Activated T-cell treated with anti-CD3 and anti-CD28 coated beads, Interleukin-2, amount 50 U/mL, for 48 hours (primary cell): ENCODE results near the gene TSPAN18.

ENCODE experiments used
- DNase-seq, 2 experiments: peaks; one replicate each; pipeline ENCODE4 v3.0.0-alpha.2; 2020

The TSPAN18 gene

GRCh38 chr11:44949160-44950030 is 222.6 kb downstream of the TSPAN18 start:
- DNase-seq: peak; percentile 50 to 54

- DNase-seq: peak; percentile 57
These were observed 223.4 kb downstream of the TSPAN18 start for GRCh38 chr11:44950031-44950624.

GRCh38 chr11:44950625-44951476 is 224.1 kb downstream of the TSPAN18 start, which contains the start of gene TP53I11:
Gene TP53I11, minus strand, starts transcription at chr11:44950883. Its CDS starts 12,548 bp downstream, at chr11:44938335.
- peak; percentile 81 to 83 for DNase-seq

GRCh38 chr11:44952082-44952481 is 225.3 kb downstream of the TSPAN18 start:
- no peak for DNase-seq

- no peak for DNase-seq
These were observed 225.9 kb downstream of the TSPAN18 start for GRCh38 chr11:44952500-44953260.

GRCh38 chr11:44954051-44954906 is 227.5 kb downstream of the TSPAN18 start:
- no peak for DNase-seq

GRCh38 chr11:44955015-44955738 is 228.4 kb downstream of the TSPAN18 start:
- no peak for DNase-seq

- no peak for DNase-seq
These were observed 230.3 kb downstream of the TSPAN18 start for GRCh38 chr11:44957040-44957515.

- DNase-seq: no peak
These were observed 231.2 kb downstream of the TSPAN18 start for GRCh38 chr11:44957776-44958564.

GRCh38 chr11:44959064-44959463 is 232.3 kb downstream of the TSPAN18 start:
- DNase-seq: no peak

- DNase-seq: no peak
These were observed 233.6 kb downstream of the TSPAN18 start for GRCh38 chr11:44960200-44960845.

GRCh38 chr11:44962464-44962863 is 235.7 kb downstream of the TSPAN18 start:
- DNase-seq: no peak

- DNase-seq: no peak
These were observed 236.4 kb downstream of the TSPAN18 start for GRCh38 chr11:44963136-44963535.

GRCh38 chr11:44963948-44964347 is 237.2 kb downstream of the TSPAN18 start:
- DNase-seq: no peak

GRCh38 chr11:44964526-44965209 is 237.9 kb downstream of the TSPAN18 start:
- DNase-seq: no peak

- no peak for DNase-seq
These were observed 239.9 kb downstream of the TSPAN18 start for GRCh38 chr11:44966694-44967093.

- DNase-seq: no peak
These were observed 241.3 kb downstream of the TSPAN18 start for GRCh38 chr11:44967930-44968496.

- no peak for DNase-seq
These were observed 241.7 kb downstream of the TSPAN18 start for GRCh38 chr11:44968510-44968909.
